Mucosa of descending colon (tissue), 3 donors: ENCODE results near the gene KHDRBS2. TPM values are rescaled to one million over a fixed set of nuclear protein-coding genes. Genes with fewer than 3 reads are reported as not detected.

Experiments used
- ATAC-seq: fragments of 200-7000 bp; cut with Tn5 transposase; one replicate; pipeline ENCODE4 v1.9.1; 2020; ENCODE audit warnings: mild to moderate bottlenecking, moderate library complexity
- DNase-seq, 3 donors: peaks; one replicate each; pipeline ENCODE4 v3.0.0-alpha.2; 2020
- H3K36me3 ChIP-seq: fragments of 200-600 bp; one replicate; pipeline ENCODE4 v1.8.0; 2021; ENCODE audit warnings: low read depth, mild to moderate bottlenecking
- H3K4me1 ChIP-seq: fragments of 200-600 bp; one replicate; pipeline ENCODE4 v1.8.0; 2021; ENCODE audit warnings: low read depth, mild to moderate bottlenecking
- H3K4me3 ChIP-seq: fragments of 200-600 bp; one replicate; pipeline ENCODE4 v1.8.0; 2021; ENCODE audit warnings: mild to moderate bottlenecking
- H3K9me3 ChIP-seq: fragments of 200-600 bp; one replicate; pipeline ENCODE4 v1.8.0; 2021; ENCODE audit warnings: mild to moderate bottlenecking
- intact Hi-C, 2 donors: fragments of 100-400 bp; cut with DNase I in 1 of 2; cut with micrococcal nuclease in 1 of 2; formaldehyde crosslinking; loops; one replicate each; pipeline versions ENCODE4 v1.11.0 to v1.11.1; 2022; cut with DNase I, micrococcal nuclease
- total RNA-seq, 3 donors: library from RNA; stranded (reverse); fragmentation: NEBNext Ultra II Directional in 2 of 3; extraction: Animal tissue kit (Norgen Biotek cat#: 25700) in 2 of 3; gene quantifications; one replicate each; pipeline versions ENCODE4 v1.2.1 to v1.2.4, GENCODE V29; 2021 to 2023
- TF ChIP-seq, protein P1 (sequence below): fragments of 200-600 bp; IDR thresholded peaks from one replicate; pipeline ENCODE4 v1.8.0; 2022; ENCODE audit warnings: antibody characterized with exemption, mild to moderate bottlenecking
- donor health status: DM: no; HTN: no; CAD: no; lungs with moderate emphysema.
- donor health status: DM: no; HTN: no; CAD: no.
- donor health status: DM: no; HTN: yes; CAD: no.

KHDRBS2 gene
- total RNA-seq, 3 donors from 2014 or later: 0.82 to 2.9 (median 1.1) TPM

DNA sequence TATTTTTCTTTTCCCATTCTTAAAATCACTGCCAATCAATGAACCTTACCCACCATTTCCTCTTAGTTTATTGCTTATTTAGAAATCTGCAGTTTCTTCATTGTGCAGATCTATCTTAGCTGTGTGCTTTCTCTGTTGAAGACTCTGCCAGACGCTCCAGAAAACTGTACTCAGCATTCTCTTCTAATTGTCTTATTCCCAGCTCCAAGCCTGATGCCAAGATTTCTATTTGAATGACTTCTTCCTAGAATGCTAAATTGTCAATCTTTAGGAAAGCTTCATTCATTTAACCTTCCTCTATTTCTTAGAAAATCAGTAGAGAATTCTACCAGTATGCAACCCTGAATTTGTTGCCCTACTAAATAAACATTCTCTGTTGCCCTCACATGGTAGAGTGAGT lies 308.9 kb downstream of the KHDRBS2 start:
- TF ChIP-seq, protein P1, sequence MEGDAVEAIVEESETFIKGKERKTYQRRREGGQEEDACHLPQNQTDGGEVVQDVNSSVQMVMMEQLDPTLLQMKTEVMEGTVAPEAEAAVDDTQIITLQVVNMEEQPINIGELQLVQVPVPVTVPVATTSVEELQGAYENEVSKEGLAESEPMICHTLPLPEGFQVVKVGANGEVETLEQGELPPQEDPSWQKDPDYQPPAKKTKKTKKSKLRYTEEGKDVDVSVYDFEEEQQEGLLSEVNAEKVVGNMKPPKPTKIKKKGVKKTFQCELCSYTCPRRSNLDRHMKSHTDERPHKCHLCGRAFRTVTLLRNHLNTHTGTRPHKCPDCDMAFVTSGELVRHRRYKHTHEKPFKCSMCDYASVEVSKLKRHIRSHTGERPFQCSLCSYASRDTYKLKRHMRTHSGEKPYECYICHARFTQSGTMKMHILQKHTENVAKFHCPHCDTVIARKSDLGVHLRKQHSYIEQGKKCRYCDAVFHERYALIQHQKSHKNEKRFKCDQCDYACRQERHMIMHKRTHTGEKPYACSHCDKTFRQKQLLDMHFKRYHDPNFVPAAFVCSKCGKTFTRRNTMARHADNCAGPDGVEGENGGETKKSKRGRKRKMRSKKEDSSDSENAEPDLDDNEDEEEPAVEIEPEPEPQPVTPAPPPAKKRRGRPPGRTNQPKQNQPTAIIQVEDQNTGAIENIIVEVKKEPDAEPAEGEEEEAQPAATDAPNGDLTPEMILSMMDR: no peak
- H3K9me3 ChIP-seq: no peaks in the 10 kb centered on the region
- no peak for DNase-seq
- intact Hi-C loops: no loop called here
- H3K4me3 ChIP-seq: no peak overlapping the region
- no peaks in the 10 kb centered on the region for H3K4me1 ChIP-seq
- no peaks in the 10 kb centered on the region for H3K36me3 ChIP-seq
- no peak for ATAC-seq

DNA sequence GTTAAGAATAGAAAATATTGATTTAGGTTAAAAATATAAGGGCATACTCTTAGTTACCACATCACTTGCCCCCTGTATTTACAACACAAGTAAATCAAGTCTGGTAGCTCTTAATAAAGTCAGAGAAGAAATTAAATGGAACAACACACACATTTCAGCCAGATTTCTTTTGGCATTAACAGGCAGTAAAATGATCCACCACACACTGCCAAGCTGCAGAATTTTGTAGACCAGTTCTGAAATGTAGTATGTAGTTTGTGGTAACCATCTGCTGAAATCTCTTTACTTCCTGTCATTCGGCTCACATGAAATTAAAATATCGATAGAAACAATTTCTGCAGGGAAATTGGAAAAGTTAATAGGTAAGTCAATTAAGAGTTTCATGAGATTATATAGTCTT lies 326.8 kb downstream of the KHDRBS2 start:
- ATAC-seq: no peak
- intact Hi-C loops: no loop called here
- H3K36me3 ChIP-seq: no peaks in the 10 kb centered on the region

DNA sequence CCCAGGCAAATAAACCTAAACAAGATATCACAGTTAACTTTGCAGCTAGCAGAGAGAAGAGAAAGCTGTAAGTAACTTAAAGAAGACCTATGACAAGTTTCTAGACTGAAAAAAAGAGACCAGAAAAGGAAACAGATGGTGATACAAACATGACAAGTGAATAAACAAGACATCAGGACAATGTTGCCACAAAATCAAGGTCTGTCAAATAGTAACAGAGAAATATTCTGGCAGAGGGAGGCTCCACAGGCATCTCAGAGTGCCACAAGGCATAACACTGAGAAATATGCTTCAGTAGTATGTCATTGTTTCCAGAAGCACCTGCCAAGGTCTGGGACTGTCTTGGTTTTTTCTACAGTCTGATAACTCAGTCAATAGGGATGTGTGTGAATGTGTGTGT lies 332.2 kb downstream of the KHDRBS2 start:
- H3K4me1 ChIP-seq: no peaks in the 10 kb centered on the region
- peaks cover 26% of the 10 kb centered on the region for H3K9me3 ChIP-seq
- no peak overlapping the region for H3K4me3 ChIP-seq
- no peak for DNase-seq
- TF ChIP-seq, protein P1: no peak
- H3K36me3 ChIP-seq: no peaks in the 10 kb centered on the region
- ATAC-seq: no peak
- intact Hi-C loops: no loop called here

More for the DNA sequence above, 326.8 kb downstream of the KHDRBS2 start:
- H3K4me1 ChIP-seq: no peaks in the 10 kb centered on the region
- H3K4me3 ChIP-seq: no peak overlapping the region
- H3K9me3 ChIP-seq: peaks cover 26% of the 10 kb centered on the region
- TF ChIP-seq, protein P1: no peak
- no peak for DNase-seq

DNA sequence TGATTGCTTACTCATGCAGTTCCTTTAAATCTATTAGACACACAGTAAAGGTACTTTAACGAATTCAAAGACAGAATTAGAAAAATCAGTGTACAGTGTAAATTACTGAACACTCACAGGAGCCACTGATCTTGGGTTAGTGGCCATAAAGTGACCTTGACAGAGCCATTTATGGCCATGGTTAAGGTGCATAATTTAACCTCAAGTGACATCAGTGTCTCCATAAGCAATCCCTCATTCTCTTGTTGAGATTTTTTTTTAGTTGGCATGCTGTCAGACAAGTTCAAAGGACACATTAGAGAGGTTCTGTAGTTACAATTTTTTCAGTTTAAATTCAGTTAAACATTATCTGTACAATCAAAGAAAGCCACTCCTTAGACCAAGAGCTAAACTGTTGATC lies 334.4 kb downstream of the KHDRBS2 start:
- ATAC-seq (peak; percentile 19), DNase-seq (peak in 1 of 3 donors; percentile 17)
- Histone ChIP-seq H3K4me3 (no peak overlapping the region), H3K36me3 (no peaks in the 10 kb centered on the region), H3K9me3 (peaks cover 9% of the 10 kb centered on the region), H3K4me1 (no peaks in the 10 kb centered on the region)
- intact Hi-C loops: no loop called here
- TF ChIP-seq, protein P1: no peak

DNA sequence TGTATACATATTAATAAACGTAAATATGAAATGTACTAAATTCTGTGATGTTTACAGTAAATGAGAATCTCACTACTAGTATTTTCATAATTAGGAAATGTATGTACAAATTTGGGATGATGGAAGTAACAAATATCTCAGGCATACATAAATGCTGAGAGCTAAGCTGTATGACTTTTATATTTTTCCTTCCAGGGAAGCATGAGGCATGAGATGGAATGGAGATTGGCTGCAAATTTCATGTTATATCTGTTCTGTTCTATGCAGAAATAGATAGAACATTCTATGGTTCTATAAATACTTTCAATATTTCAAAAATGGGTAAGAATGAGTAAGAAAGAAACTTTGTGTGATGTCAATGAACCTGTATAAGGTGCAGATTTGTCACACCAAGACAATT lies 335.2 kb downstream of the KHDRBS2 start:
- intact Hi-C loops: no loop called here
- no peak for ATAC-seq

More for the DNA sequence above, 335.2 kb downstream of the KHDRBS2 start:
- H3K36me3 ChIP-seq: no peaks in the 10 kb centered on the region
- TF ChIP-seq, protein P1: no peak
- no peak overlapping the region for H3K4me3 ChIP-seq
- no peak for DNase-seq
- peaks cover 2% of the 10 kb centered on the region for H3K9me3 ChIP-seq
- H3K4me1 ChIP-seq: no peaks in the 10 kb centered on the region
